Kidney (tissue), 22 donors: ENCODE results near the gene MICA. TPM values are rescaled to one million over a fixed set of nuclear protein-coding genes. Genes with fewer than 3 reads are reported as not detected.

Source experiments
- DNase-seq, 5 donors: peaks; one replicate each; pipeline ENCODE4 v3.0.0-alpha.2; 2013 to 2020
- FAIRE-seq: peaks from 2 replicates; lab custom pipeline; 2012; peaks lifted over from hg19 to GRCh38; lab: Jason Lieb, UNC
- H3K27ac ChIP-seq, 2 donors: one replicate each; pipeline ENCODE4 v1.7.0; 2013; ENCODE audit warnings: low read depth in 2 of 2, low read length in 2 of 2, inconsistent platforms in 1 of 2
- H3K27me3 ChIP-seq: one replicate; pipeline ENCODE4 v1.7.1; 2013; ENCODE audit warnings: low read length, inconsistent platforms; ENCODE audit not compliant: control insufficient read depth, insufficient read depth
- H3K36me3 ChIP-seq, 3 donors: one replicate each; pipeline versions ENCODE4 v1.7.0 to v1.7.1; 2013; ENCODE audit warnings: low read length in 3 of 3, control low read depth in 1 of 3, inconsistent platforms in 1 of 3; ENCODE audit not compliant: insufficient read depth in 3 of 3, control insufficient read depth in 2 of 3
- H3K4me1 ChIP-seq, 3 donors: one replicate each; pipeline versions ENCODE4 v1.7.0 to v1.7.1; 2013; ENCODE audit warnings: low read length in 3 of 3, inconsistent platforms in 1 of 3, low read depth in 1 of 3; ENCODE audit not compliant: control insufficient read depth in 2 of 3, insufficient read depth in 2 of 3
- H3K4me3 ChIP-seq, 3 donors: one replicate each; pipeline versions ENCODE4 v1.7.0 to v1.8.1; 2013; ENCODE audit warnings: low read length in 3 of 3, control low read depth in 1 of 3, inconsistent platforms in 1 of 3
- H3K9ac ChIP-seq, 3 donors: one replicate each; pipeline versions ENCODE4 v1.7.0 to v1.7.1; 2013; ENCODE audit warnings: low read length in 3 of 3, control low read depth in 1 of 3, inconsistent platforms in 1 of 3
- H3K9me3 ChIP-seq, 3 donors: one replicate each; pipeline versions ENCODE4 v1.7.0 to v1.7.1; 2013; ENCODE audit warnings: low read length in 3 of 3, control low read depth in 1 of 3, inconsistent platforms in 1 of 3; ENCODE audit not compliant: control insufficient read depth in 2 of 3, insufficient read depth in 1 of 3
- CTCF ChIP-seq: IDR thresholded peaks from 3 replicates; pipeline ENCODE4 v1.5.1; 2012; ENCODE audit warnings: mild to moderate bottlenecking, moderate library complexity, borderline replicate concordance; ENCODE audit not compliant: insufficient read depth; ENCODE audit errors: extremely low read depth
- intact Hi-C: fragments of 100-400 bp; cut with DNase I; formaldehyde crosslinking; loops from one replicate; pipeline ENCODE4 v1.11.1; 2022
- long read RNA-seq, 10 donors: library from polyadenylated mRNA in 1 of 10; unstranded in 1 of 10; transcript quantifications; one replicate each; pipeline ENCODE4 v2.0.0 and lab custom pipeline, GENCODE V29; 2021 to 2026
- polyA plus RNA-seq: library from polyadenylated mRNA; stranded (reverse); fragments of 350-450 nt; fragmentation: Illumina TruSeq; extraction: RNeasy Lipid Tissue Mini Kit (QIAGEN cat#74804); gene quantifications from one replicate; pipeline ENCODE4 v1.2.3, GENCODE V29; 2014; ENCODE audit warnings: low read depth, low replicate concordance; ENCODE audit not compliant: insufficient read depth
- total RNA-seq: library from RNA; stranded (reverse); fragmentation: NEBNext Ultra II Directional; extraction: Animal tissue kit (Norgen Biotek cat#: 25700); gene quantifications from one replicate; pipeline ENCODE4 v1.2.1, GENCODE V29; 2021
- donor health status: control.
- donor health status: control.
- donor health status: control.
- donor health status: control.
- donor health status: control.
- donor health status: DM: yes; HTN: yes; CAD: no.
- donor health status: Normal renal cell carcinoma (clear cell type).

MICA gene
- total RNA-seq (27.5 TPM), polyA plus RNA-seq (34.7 TPM)
- long read RNA-seq, donor 1, partial matches to known transcripts, result 0 of 2 reads
- long read RNA-seq, donor 1, other reads (novel, unspliced or antisense), result 0 of 2 reads
- long read RNA-seq, donor 2, result 0 reads
- long read RNA-seq, donor 3, partial matches to known transcripts, result 0 of 2 reads
- long read RNA-seq, donor 3, other reads (novel, unspliced or antisense), result 0 of 2 reads
- long read RNA-seq, donor 4, result 0 reads
- long read RNA-seq, donor 5, result 0 reads
- long read RNA-seq, donor 6, partial matches to known transcripts, result 0 of 2 reads
- long read RNA-seq, donor 6, other reads (novel, unspliced or antisense), result 0 of 2 reads
- long read RNA-seq, donor 7, transcript MICA-209 (6 exons, 1,386 nt), result major isoform, 6 of 15 reads
- long read RNA-seq, donor 7, partial matches to known transcripts, result 5 of 15 reads
- long read RNA-seq, donor 7, other reads (novel, unspliced or antisense), result 4 of 15 reads
- long read RNA-seq, donor 8, partial matches to known transcripts, result 0 of 1 reads
- long read RNA-seq, donor 8, other reads (novel, unspliced or antisense), result 0 of 1 reads
- long read RNA-seq, donor 9, partial matches to known transcripts, result 0 of 2 reads
- long read RNA-seq, donor 9, other reads (novel, unspliced or antisense), result 0 of 2 reads
- long read RNA-seq, donor 10, partial matches to known transcripts, result 0 of 2 reads
- long read RNA-seq, donor 10, other reads (novel, unspliced or antisense), result 0 of 2 reads

GRCh38 chr6:31403283-31404060, at the start of gene MICA:
TSS of gene MICA (plus strand) at chr6:31403595. CDS start at chr6:31403633, 38 bp downstream.
- no peaks in the 10 kb centered on the region for H3K27me3 ChIP-seq
- peaks cover 0 to 20% (median 17%) of the 10 kb centered on the region in 3 donors for H3K4me1 ChIP-seq
- H3K9ac ChIP-seq, result peak within 1 kb of the TSS; percentile 44 to 80 (median 72)
- intact Hi-C loops, result no loop called here
- no peak for FAIRE-seq
- H3K36me3 ChIP-seq, result no peaks in the 10 kb centered on the region
- H3K4me3 ChIP-seq, result peak within 1 kb of the TSS; percentile 67 to 86 (median 84)
- no peak for TF ChIP-seq CTCF
- H3K9me3 ChIP-seq, result no peaks in the 10 kb centered on the region
- H3K27ac ChIP-seq, result peak within 1 kb of the TSS; percentile 78 to 91
- DNase-seq, result peak; percentile 84 to 95 (median 93)

- FAIRE-seq (no peak), DNase-seq (no peak)
- Histone ChIP-seq H3K27ac (no peak overlapping the region), H3K36me3 (peaks cover 0 to 6% (median 3%) of the 10 kb centered on the region in 3 donors), H3K27me3 (peaks cover 5% of the 10 kb centered on the region), H3K4me3 (peak overlapping the region in 2 of 3 donors; percentile 20 to 90), H3K9ac (no peak overlapping the region), H3K4me1 (peaks cover 0 to 12% (median 0%) of the 10 kb centered on the region in 3 donors), H3K9me3 (no peaks in the 10 kb centered on the region)
- intact Hi-C loops, result no loop called here
- TF ChIP-seq CTCF, result no peak
These were observed 49.1 kb upstream of the MICA start for GRCh38 chr6:31354158-31354863.

DNA sequence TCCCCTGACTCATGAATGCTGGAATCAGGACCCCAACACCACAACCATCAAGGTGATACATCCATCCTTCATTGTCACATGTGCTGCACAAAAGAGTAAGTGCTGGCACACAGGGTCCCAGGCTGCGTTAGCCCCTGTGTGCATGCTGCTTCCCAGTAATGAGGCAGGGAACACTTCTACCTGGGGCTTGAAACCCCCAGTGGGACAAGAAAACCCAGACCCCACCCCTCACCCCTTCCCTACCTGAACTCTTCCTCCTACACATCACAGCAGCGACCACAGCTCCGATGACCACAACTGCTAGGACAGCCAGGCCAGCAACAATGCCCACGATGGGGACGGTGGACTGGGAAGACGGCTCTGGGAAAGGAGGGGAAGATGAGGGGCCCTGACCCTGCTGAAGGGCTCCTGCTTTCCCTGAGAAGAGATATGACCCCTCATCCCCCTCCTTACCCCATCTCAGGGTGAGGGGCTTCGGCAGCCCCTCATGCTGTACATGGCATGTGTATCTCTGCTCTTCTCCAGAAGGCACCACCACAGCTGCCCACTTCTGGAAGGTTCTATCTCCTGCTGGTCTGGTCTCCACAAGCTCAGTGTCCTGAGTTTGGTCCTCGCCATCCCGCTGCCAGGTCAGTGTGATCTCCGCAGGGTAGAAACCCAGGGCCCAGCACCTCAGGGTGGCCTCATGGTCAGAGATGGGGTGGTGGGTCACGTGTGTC, 48.4 kb upstream of the MICA start:
- no peak for FAIRE-seq
- intact Hi-C loops, result no loop called here

More for the DNA sequence above, 48.4 kb upstream of the MICA start:
- no peak for TF ChIP-seq CTCF
- Histone ChIP-seq H3K27me3 (peaks cover 8% of the 10 kb centered on the region), H3K9me3 (no peaks in the 10 kb centered on the region), H3K4me1 (peaks cover 0 to 12% (median 0%) of the 10 kb centered on the region in 3 donors), H3K27ac (peak overlapping the region in 1 of 2 donors; percentile 22), H3K36me3 (peaks cover 0 to 6% (median 3%) of the 10 kb centered on the region in 3 donors), H3K4me3 (peak overlapping the region in 2 of 3 donors; percentile 20 to 90), H3K9ac (peak overlapping the region in 2 of 3 donors; percentile 54 to 61)
- DNase-seq, result no peak
